Fibroblast of mammary gland (primary cell): ENCODE data around the gene CRISPLD2.

Source experiments
- DNase-seq: peaks from one replicate; pipeline ENCODE4 v3.0.0-alpha.2; 2010; ENCODE audit warnings: low read depth
- H3K4me3 ChIP-seq: 2 replicates; pipeline ENCODE4 v1.5.1; 2011; ENCODE audit warnings: low read depth, mild to moderate bottlenecking, low read length, moderate library complexity; ENCODE audit not compliant: control insufficient read depth
- TF ChIP-seq, protein P1 (sequence below): conservative IDR thresholded peaks from 2 replicates; pipeline ENCODE4 v1.5.1; 2011; ENCODE audit warnings: low read depth, low read length, inconsistent platforms; ENCODE audit not compliant: control insufficient read depth, insufficient read depth

CRISPLD2 gene

DNA sequence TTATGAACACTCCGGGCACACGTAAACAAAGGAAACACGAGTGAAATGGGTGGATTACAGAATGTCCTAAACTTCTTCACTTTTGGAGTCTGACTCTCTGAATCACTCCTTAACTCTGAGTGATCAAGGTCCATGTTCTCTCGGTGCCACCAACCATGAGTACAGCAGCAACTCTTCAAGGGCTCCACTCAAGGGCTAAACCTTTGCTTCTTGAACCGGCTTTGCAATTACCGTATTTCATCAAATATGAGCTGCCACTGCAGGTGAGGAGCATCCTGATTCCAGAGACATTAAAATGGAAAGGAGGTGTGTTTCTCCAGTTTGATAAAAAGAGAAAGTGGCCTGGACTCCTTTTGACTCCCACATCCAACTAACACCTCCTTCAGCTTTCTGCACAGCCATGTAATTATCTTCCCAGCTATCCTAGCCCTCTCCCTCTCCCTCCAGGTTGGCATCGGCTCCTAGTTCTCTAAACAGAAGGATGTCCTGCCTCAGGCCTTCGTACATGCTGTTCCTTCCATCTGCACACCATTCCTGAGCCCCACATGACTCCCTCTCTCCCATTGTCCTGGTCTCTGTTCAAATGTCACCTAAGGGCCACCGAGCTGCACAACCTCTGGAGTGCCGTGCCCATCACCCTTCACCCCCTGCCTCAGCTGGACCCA lies 130.1 kb downstream of the CRISPLD2 start:
- TF ChIP-seq, protein P1, sequence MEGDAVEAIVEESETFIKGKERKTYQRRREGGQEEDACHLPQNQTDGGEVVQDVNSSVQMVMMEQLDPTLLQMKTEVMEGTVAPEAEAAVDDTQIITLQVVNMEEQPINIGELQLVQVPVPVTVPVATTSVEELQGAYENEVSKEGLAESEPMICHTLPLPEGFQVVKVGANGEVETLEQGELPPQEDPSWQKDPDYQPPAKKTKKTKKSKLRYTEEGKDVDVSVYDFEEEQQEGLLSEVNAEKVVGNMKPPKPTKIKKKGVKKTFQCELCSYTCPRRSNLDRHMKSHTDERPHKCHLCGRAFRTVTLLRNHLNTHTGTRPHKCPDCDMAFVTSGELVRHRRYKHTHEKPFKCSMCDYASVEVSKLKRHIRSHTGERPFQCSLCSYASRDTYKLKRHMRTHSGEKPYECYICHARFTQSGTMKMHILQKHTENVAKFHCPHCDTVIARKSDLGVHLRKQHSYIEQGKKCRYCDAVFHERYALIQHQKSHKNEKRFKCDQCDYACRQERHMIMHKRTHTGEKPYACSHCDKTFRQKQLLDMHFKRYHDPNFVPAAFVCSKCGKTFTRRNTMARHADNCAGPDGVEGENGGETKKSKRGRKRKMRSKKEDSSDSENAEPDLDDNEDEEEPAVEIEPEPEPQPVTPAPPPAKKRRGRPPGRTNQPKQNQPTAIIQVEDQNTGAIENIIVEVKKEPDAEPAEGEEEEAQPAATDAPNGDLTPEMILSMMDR = no peak
- no peak overlapping the region for H3K4me3 ChIP-seq
- no peak for DNase-seq

DNA sequence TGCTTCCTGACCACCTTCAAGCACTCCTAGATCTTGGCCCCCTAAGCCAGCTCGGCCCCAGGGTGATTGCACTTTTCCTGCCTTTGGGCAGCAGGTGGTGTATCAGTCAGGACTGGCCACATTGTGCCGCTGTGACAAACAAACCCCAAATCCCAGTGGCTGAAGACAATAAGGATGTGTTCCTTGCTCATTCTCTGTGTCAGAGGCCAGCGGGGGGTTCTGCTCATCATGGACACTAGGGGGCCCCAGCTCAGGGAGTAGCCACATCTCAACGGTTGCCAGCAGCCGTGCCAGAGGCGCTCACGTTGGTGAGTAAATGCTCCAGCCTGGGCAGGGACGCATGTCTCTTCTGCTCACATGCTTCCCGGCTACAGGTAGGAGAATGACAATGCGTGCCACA lies 131.1 kb downstream of the CRISPLD2 start:
- TF ChIP-seq, protein P1 = peak; percentile 32

DNA sequence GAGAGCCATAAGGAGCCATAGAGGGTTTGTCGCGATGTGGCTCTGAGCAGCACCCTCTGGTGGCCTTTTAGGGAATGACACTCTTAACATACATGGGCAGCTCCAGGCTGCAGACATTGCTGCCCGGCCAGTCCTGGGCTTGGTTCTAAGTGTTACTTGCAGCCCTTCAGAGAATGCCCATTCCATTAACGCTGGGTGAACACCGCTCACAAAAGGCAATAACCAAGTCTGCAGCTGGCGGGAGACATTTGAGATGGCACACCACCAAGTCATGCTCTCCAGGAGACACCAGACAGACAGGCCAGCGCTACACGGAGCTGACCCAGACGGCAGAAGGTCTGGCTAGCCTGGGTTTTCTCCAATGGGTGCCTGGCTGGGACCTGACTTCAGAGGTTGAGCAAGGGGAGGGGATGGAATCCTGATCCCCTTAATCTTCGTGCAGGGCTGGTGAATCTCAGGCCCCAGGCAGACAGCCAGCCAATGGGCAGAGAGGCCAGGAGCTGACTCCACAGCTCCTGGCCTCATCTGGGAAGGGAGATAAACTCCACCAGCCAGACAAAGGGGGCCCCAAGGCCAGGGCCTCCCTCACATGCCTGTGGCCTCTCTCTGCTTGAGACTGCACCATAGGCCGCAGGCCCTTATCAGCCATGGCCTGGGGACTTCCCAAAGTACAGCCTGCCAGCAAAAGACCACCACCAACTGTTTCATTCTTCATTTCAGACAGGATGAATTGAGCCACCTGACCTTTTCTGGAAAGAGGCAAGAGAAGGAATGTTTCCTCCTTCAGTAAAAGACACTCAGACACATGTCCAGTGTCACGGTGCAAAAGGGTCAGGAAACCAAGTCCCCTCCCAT lies 132.8 kb downstream of the CRISPLD2 start:
- peak; percentile 85 for DNase-seq
- no peak overlapping the region for H3K4me3 ChIP-seq
- TF ChIP-seq, protein P1 = peak; percentile 88

More for the DNA sequence above, 131.1 kb downstream of the CRISPLD2 start:
- DNase-seq = no peak
- H3K4me3 ChIP-seq = no peak overlapping the region

DNA sequence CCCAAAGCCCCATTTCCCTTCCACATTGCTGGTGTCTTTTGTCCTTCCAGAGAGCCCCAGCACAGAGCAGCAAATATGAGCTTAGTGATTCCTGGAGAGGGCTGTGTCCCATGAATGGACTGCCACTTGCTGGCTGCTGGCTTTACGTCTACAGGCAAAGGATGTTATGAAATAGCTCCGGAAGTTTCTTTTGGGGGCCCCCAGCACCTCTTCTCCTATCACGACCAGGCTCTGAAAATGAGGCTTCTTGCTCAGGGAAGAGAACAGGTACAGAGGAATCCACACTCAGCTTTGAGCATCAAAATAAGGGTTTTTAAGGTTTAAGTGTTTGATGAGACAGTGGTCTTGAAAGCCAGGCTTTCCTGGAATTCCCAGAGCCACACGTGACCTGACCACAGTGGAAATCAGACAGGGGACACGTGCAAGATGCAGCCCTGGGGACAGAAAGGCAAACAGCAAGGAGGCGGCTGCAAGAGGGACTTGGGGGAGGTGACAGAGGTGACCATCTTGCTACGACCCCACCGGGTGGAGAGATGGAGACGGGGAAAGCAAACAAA lies 133.5 kb downstream of the CRISPLD2 start:
- no peak overlapping the region for H3K4me3 ChIP-seq
- DNase-seq = no peak
- TF ChIP-seq, protein P1 = no peak

DNA sequence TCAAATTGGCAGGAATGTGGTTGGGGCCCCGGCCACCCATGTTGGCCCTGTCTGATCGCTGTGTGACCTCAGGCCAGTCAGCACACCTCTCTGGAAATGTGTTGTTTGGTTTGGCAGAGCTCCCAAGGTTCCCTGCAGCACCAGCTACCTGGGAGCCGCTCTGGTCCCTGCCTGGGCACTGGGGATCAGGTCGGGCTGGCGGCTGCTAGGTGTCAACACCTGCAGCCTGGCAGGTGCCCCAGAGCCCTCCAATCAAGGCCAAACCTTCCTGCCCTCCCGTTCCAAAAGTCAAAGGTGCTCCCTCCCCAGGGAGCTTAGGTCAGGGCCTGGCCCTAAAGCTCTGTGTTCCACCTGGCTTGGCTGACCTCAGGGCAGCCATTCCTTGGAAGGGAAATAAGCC lies 135.6 kb downstream of the CRISPLD2 start:
- no peak for DNase-seq
- TF ChIP-seq, protein P1 = no peak
- no peak overlapping the region for H3K4me3 ChIP-seq

DNA sequence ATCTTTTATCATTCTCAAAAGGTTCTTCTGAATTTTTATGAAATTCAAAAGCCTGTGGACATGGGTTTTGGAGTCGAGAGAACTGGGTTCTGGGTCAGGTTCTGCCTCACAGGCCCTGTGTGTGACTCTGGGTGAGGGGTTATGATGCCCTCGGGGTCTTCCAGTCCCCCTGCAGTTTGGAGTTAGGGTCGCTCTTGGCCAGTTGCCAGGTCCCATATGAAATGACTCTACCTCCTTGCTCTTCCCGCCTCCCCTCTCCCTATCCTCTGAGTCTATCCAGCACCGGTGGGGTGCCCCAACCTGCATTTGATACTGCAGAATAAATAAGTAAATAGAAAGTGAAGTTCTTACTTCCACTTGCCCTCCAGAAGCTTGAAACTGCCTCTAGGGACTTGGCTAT lies 137.4 kb downstream of the CRISPLD2 start:
- TF ChIP-seq, protein P1 = no peak
- no peak overlapping the region for H3K4me3 ChIP-seq
- DNase-seq = no peak
